GM08714 (cell line): ENCODE data around the gene MMP24.

Experiments used
- H3K4me3 ChIP-seq: fragments of 200-500 bp; sonication (Bioruptor generic); 2 replicates; pipeline ENCODE4 v1.5.1; 2014; ENCODE audit warnings: mild to moderate bottlenecking, low read length, inconsistent platforms
- ZNF274 ChIP-seq: IDR thresholded peaks from 2 replicates; pipeline ENCODE4 v1.6.1; 2012; ENCODE audit warnings: mild to moderate bottlenecking, low read depth, low read length

MMP24 gene

DNA sequence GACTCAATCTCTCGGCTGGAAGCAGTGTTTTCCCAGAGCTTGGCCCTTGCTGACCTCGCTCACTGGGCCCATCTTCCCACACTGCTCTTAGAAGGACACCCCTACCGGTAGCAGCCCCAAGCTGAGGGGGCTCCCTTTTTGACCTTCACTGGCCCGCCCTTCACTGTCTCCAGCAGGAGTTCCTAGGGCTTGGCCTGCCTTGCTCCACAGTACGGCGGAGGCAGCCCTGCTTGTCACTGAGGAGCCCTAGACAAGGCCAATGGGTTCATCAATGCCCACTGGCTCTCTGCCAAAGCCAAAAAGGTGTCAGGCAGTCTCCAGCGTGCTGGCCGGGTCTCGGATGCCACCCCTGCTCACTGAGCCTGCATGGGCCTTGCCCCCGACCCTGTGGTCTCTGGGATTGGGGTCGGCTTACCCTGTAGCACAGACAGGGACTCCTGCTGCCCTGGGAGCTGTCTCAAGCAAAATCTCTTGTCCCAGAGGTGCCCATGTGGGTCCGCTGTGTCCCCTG is 49.3 kb downstream of the MMP24 start:
- no peak overlapping the region for H3K4me3 ChIP-seq
- no peak for TF ChIP-seq ZNF274

- TF ChIP-seq ZNF274: no peak
- H3K4me3 ChIP-seq: peak overlapping the region; percentile 88; the same call in 1 of the 2 replicates
Measured at GRCh38 chr20:35276408-35276807, 49.9 kb downstream of the MMP24 start.

- peak overlapping the region; percentile 88 for H3K4me3 ChIP-seq
- no peak for TF ChIP-seq ZNF274
Measured at GRCh38 chr20:35277127-35277526, 50.6 kb downstream of the MMP24 start.

GRCh38 chr20:35277531-35278395 is 51.3 kb downstream of the MMP24 start, which contains the start of gene MMP24OS:
MMP24OS (minus strand) TSS chr20:35278122; CDS start chr20:35277929, 193 bp downstream.
- peak within 1 kb of the TSS; percentile 88 for H3K4me3 ChIP-seq
- no peak for TF ChIP-seq ZNF274

- TF ChIP-seq ZNF274: no peak
- no peak overlapping the region for H3K4me3 ChIP-seq
Measured at GRCh38 chr20:35279040-35279439, 52.5 kb downstream of the MMP24 start.

DNA sequence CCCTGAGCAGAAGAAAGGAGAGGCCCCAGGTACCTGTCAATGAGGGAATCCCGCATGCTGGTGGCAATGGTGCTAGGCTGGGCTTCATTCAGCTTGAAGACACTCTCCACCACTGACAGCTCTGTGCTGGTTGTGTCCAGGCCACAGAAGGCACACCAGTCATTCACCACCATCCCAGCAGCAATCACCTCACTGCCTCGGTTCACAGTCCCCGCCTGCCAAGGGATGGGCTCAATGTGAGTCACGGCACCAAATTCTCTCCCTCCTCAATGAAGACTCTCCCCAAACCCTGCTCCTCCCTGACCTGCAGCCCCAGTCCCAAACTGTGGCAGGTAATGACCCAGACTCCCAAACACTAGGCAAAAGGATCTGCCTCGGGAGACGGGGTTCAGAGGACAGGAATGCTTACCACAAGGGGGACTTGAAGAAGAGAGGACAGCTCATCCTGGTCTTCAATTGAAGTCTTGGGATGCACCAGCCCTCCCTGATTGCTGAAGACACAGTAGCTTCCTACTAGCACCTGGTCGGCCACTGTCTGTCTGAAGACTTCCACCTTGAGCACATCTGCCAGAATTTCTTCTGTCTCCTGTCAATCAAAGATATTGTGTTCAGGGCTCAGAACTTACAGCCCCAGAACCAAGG is 53.2 kb downstream of the MMP24 start:
- no peak for TF ChIP-seq ZNF274
- no peak overlapping the region for H3K4me3 ChIP-seq

- no peak overlapping the region for H3K4me3 ChIP-seq
- no peak for TF ChIP-seq ZNF274
Measured at GRCh38 chr20:35280523-35280922, 54.0 kb downstream of the MMP24 start.

DNA sequence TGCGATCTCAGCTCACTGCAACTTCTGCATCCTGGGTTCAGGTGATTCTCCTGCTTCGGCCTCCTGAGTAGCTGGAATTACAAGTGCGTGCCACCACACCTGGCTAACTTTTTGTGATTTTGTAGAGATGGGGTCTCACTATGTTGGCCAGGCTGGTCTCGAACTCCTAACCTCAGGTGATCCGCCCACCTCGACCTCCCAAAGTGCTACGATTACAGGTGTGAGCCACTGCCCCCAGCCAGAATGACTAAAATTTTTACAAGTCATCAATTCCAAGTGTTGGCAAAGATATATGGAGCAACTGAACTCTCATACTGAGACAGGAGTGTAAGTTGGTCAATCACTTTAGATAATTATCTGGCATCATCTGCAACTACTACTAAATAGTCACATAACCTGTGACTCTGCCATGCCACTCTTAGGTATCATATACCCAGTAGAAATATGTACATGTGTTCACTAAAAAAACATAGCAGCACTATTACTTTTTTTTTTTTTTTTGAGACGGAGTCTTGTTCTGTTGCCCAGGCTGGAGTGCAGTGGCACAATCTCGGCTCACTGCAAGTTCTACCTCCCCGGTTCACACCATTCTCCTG is 55.1 kb downstream of the MMP24 start:
- no peak overlapping the region for H3K4me3 ChIP-seq
- no peak for TF ChIP-seq ZNF274

GRCh38 chr20:35283441-35284266 is 57.2 kb downstream of the MMP24 start:
- no peak for TF ChIP-seq ZNF274
- H3K4me3 ChIP-seq: peak overlapping the region; percentile 69

DNA sequence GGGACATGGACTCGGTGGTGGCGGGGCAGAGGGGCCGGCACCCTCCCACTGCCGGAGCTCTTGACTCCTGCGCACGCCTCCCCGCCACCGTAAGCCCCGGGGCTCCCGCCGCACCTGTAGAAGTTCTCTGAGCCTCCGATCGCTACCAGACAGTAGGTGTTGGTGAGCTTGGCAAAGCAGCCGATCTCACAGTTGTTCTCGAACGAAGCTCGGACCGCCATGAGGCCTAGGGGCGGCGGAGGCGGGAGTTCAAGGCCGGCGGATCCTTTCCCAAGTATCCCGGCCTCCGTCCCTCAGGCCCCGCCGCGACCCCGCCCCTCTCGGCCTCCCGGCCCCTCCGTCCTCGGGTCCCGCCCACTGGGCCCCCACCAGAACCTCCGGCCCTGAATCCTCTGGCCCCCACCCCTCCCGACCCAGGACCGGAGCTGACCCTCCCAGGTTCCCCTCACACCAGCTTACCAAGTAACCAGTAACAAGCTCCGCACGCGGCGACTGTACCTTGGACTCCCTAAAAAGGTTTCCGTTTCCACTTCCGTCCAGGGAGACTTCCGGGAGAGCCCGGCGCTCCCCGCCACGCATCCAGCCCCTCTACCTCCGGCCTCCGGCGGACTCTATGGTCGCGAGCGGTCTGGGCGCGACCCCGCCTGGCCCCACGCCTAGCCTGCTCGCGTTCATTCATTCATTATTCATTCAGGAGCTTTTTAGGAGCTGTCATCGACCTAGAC is 57.9 kb downstream of the MMP24 start, which contains the start of gene EIF6:
TSS of gene EIF6 (minus strand) at position 506 of the 725 bp plus-strand sequence. CDS start at position 221, 285 bp downstream.
- no peak for TF ChIP-seq ZNF274
- H3K4me3 ChIP-seq: peak within 1 kb of the TSS; percentile 69

DNA sequence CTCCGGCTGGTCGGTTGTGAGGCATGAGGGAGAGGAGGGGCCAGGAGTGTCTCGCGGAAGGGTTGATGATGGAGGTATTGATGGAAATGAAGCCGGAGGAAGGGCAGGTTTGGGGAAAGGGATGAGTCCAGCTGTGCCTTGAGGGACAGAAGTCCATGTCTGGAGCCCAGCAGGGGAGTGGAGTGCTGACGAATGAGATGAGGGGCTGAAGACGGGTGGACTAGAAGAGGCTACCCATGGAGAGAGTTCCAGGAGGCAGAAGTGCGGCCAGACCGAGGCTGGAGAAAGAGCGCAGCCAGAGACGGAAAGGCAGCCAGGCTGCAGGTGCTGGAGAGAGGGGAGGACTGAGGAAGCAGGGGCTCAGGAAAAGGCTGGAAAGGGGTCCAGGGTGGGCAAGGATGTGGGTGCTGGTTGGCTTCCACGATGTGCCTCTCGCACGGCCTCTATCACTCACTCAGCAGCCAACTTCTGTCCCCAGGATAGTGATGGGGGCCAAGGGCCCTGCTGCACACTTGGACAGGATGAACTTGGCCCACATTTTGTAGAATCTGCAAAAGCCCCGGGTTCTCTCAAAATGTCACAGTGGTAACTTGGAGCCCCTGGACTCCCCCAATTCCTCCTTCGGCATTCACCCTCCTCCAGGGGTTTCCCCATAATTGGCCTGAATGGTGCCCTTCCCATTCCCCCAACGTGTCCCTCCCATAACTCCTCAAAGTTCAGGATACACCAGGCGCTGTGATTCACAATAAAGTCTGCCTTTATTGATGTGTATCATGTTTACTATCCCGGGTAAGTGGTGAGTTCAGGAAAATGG is 58.7 kb downstream of the MMP24 start:
- TF ChIP-seq ZNF274: no peak
- peak overlapping the region; percentile 69 for H3K4me3 ChIP-seq

DNA sequence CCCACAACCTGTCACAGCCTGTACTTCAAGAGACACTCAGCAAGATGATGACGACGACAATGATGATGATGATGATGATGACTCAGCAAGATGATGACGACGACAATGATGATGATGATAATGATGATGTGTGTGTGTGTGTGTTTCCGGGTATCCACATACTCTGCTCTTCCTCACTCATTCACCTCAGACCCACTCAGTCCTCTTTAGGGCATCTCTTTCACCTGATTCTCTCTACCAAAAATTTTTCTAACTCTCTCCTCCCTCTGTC is 59.3 kb downstream of the MMP24 start:
- no peak for TF ChIP-seq ZNF274
- H3K4me3 ChIP-seq: no peak overlapping the region
